HL-60 (cell line): ENCODE data around the gene SLC8B1.

Source experiments
- DNase-seq, 2 experiments: peaks; one replicate each; pipeline ENCODE4 v3.0.0-alpha.2; 2010 to 2020; ENCODE audit warnings: low read depth in 1 of 2, low spot score in 1 of 2
- H3K27ac ChIP-seq: fragments of 250-450 bp; sonication (Bioruptor Pico); replicated peaks from 2 replicates; pipeline ENCODE4 v1.5.1; 2020; ENCODE audit warnings: mild to moderate bottlenecking, moderate library complexity
- H3K27me3 ChIP-seq: fragments of 250-450 bp; sonication (Bioruptor Pico); 2 replicates; pipeline ENCODE4 v1.5.1; 2021; ENCODE audit warnings: mild to moderate bottlenecking, moderate library complexity; ENCODE audit not compliant: insufficient read depth, poor library complexity, severe bottlenecking
- H3K4me3 ChIP-seq: replicated peaks from 2 replicates; pipeline ENCODE4 v1.5.1; 2011; ENCODE audit warnings: mild to moderate bottlenecking, control low read depth, low read length; ENCODE audit not compliant: insufficient read depth
- CTCF ChIP-seq: IDR thresholded peaks from one replicate; pipeline ENCODE4 v1.5.1; 2011; ENCODE audit warnings: low read length, control low read depth, inconsistent platforms; ENCODE audit not compliant: insufficient read depth
- GABPA ChIP-seq: IDR thresholded peaks from 2 replicates; pipeline ENCODE4 v1.6.1; 2012; ENCODE audit warnings: low read depth
- POLR2AphosphoS5 ChIP-seq: IDR thresholded peaks from 2 replicates; pipeline ENCODE4 v1.6.1; 2012; ENCODE audit warnings: low read depth
- SPI1 ChIP-seq: IDR thresholded peaks from 2 replicates; pipeline ENCODE4 v1.6.1; 2012; ENCODE audit warnings: low read depth, mild to moderate bottlenecking, borderline replicate concordance
- TF ChIP-seq, protein P1 (sequence below): IDR thresholded peaks from 2 replicates; pipeline ENCODE4 v1.6.1; 2012; ENCODE audit warnings: low read depth; ENCODE audit not compliant: insufficient replicate concordance

SLC8B1 gene

GRCh38 chr12:113347892-113348291 is 13.0 kb upstream of the SLC8B1 start:
- no peak overlapping the region for H3K4me3 ChIP-seq
- no peak for TF ChIP-seq GABPA
- no peaks in the 10 kb centered on the region for H3K27me3 ChIP-seq
- DNase-seq: no peak
- H3K27ac ChIP-seq: no peak overlapping the region

GRCh38 chr12:113347107-113347506 is 12.2 kb upstream of the SLC8B1 start:
- no peak overlapping the region for H3K4me3 ChIP-seq
- DNase-seq: no peak
- H3K27ac ChIP-seq: no peak overlapping the region
- no peak for TF ChIP-seq GABPA
- TF ChIP-seq, protein P1, sequence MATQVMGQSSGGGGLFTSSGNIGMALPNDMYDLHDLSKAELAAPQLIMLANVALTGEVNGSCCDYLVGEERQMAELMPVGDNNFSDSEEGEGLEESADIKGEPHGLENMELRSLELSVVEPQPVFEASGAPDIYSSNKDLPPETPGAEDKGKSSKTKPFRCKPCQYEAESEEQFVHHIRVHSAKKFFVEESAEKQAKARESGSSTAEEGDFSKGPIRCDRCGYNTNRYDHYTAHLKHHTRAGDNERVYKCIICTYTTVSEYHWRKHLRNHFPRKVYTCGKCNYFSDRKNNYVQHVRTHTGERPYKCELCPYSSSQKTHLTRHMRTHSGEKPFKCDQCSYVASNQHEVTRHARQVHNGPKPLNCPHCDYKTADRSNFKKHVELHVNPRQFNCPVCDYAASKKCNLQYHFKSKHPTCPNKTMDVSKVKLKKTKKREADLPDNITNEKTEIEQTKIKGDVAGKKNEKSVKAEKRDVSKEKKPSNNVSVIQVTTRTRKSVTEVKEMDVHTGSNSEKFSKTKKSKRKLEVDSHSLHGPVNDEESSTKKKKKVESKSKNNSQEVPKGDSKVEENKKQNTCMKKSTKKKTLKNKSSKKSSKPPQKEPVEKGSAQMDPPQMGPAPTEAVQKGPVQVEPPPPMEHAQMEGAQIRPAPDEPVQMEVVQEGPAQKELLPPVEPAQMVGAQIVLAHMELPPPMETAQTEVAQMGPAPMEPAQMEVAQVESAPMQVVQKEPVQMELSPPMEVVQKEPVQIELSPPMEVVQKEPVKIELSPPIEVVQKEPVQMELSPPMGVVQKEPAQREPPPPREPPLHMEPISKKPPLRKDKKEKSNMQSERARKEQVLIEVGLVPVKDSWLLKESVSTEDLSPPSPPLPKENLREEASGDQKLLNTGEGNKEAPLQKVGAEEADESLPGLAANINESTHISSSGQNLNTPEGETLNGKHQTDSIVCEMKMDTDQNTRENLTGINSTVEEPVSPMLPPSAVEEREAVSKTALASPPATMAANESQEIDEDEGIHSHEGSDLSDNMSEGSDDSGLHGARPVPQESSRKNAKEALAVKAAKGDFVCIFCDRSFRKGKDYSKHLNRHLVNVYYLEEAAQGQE: no peak
- no peak for TF ChIP-seq SPI1
- TF ChIP-seq POLR2AphosphoS5: no peak
- TF ChIP-seq CTCF: no peak
- no peaks in the 10 kb centered on the region for H3K27me3 ChIP-seq

DNA sequence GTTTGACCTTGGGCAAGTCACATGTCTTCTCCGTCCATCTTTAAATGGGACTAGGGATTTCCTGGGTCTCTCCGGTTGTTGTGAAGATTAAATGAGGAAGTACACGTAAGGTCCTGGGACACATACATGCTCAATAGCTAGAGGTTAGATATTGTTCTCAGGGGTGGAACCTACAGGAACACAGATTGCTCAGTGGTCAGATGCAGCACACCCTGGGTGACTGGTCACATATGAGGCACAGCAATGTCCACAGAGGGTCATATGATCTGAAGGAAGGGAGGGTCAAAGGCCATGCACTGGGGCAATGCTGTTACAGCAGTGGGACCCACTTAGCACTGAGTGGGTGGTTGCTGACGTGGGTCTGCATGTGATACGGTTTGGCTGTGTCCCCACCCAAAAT is 11.4 kb upstream of the SLC8B1 start:
- peak in 1 of 2 experiments; percentile 17 for DNase-seq
- Histone ChIP-seq H3K27me3 (no peaks in the 10 kb centered on the region), H3K27ac (no peak overlapping the region), H3K4me3 (no peak overlapping the region)
- TF ChIP-seq GABPA (no peak), SPI1 (peak; percentile 25; the same call in 1 of the 2 replicates)

GRCh38 chr12:113345318-113345717 is 10.4 kb upstream of the SLC8B1 start:
- Histone ChIP-seq H3K27ac (no peak overlapping the region), H3K27me3 (no peaks in the 10 kb centered on the region), H3K4me3 (no peak overlapping the region)
- TF ChIP-seq, protein P1: no peak
- no peak for TF ChIP-seq GABPA
- TF ChIP-seq SPI1: no peak
- no peak for TF ChIP-seq POLR2AphosphoS5
- no peak for TF ChIP-seq CTCF
- no peak for DNase-seq

DNA sequence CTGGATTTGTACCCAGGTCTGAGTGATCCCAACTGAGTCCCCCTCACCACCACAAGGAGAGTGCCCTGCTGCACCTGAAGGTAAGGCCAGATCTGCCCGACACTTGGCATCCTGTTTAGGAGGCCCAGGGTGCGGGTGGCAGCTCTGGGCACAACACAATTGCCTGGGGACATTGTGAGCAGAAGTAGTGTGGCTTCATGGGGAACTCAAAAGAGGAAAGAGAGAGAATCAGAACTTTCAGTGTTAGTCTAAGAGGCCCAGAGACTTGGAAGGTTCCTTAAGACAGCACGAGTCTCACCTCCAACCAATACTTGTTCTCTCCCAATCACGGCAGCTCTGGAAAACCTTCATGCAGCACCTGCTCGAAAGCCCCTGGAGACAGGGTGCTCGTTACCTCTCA is 6.6 kb upstream of the SLC8B1 start:
- Histone ChIP-seq H3K27ac (no peak overlapping the region), H3K4me3 (no peak overlapping the region), H3K27me3 (no peaks in the 10 kb centered on the region)
- DNase-seq: peak in 1 of 2 experiments; percentile 41
- no peak for TF ChIP-seq POLR2AphosphoS5
- TF ChIP-seq CTCF: no peak
- no peak for TF ChIP-seq GABPA
- TF ChIP-seq SPI1: no peak
- TF ChIP-seq, protein P1: no peak
